ENCODE data around the gene LYST.

- TF ChIP-seq CTCF (IDR thresholded peaks at IDR 0.05; ENCODE audit: insufficient read depth, low read length), result no peak
- TF ChIP-seq GABPA (IDR thresholded peaks at IDR 0.05; ENCODE audit: low read depth), result no peak
- no peak for TF ChIP-seq POLR2AphosphoS5 (IDR thresholded peaks at IDR 0.05; ENCODE audit: low read depth)
- no peak for TF ChIP-seq REST (IDR thresholded peaks at IDR 0.05; ENCODE audit: insufficient replicate concordance, low read depth)
Observed at GRCh38 chr1:235628316-235629005, 238.2 kb downstream of the LYST start.
